OCI-M2 (cell line): ENCODE data around the gene ASTL.
A peak's percentile ranks its signal among the peaks of the same experiment; 100 is the strongest.
"Not testable (repeated sequence)": the region's sequence is repeated elsewhere in the genome, so short reads cannot be mapped to it uniquely, and the experiment has no call there.

Experiments
- DNase-seq: peaks from one replicate; lab custom pipeline; 2025; ENCODE audit not compliant: unreplicated experiment; lab: John Stamatoyannopoulos, UW

Gene ASTL

DNA sequence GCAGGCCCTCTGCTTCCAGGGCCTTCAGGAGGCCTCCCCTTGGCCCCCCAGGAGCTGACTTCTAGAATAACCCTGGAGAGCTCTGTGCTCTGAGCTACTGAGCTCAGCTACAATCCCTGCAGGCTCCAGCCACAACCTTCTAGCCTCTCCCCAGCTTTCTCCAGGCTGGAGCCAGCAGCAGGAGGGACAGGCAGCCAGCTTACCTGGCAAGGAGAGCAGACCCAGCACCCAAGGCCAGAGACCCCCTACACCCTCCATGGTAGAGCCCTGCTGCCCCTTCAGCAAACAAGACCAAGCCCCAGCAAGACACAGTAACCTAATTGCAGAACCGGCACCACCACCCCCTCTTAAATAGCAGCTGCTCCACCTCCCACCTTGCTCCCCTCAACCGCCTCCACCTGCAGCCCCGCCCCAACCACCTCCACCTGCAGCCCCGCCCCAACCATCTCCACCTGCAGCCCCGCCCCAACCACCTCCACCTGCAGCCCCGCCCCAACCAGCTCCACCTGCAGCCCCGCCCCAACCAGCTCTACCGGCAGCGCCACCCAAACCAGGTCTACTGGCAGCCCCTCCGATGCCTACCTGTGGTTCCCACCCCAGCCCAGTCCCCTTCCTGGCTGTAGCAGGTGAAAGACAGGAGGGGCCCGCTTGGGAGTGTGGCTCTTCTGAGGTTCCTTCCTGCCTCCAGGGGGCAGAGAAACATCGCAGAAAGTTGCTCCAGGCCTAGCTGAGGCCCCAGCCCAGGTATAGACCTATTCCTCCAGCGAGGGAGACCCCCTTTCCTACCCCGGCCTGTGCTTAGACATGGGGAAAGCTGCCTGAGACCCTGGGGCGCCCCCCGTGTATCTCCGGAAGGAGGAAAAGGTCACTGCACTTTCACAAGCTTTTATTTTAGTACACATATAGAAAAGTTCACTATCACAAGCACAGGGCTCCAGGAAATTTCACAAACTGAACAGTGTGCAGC, at the start of gene ASTL:
Gene ASTL (minus strand): TSS at position 324 of the 967 bp plus-strand sequence. CDS start 66 bp downstream, at position 258.
- DNase-seq: no peak

DNA sequence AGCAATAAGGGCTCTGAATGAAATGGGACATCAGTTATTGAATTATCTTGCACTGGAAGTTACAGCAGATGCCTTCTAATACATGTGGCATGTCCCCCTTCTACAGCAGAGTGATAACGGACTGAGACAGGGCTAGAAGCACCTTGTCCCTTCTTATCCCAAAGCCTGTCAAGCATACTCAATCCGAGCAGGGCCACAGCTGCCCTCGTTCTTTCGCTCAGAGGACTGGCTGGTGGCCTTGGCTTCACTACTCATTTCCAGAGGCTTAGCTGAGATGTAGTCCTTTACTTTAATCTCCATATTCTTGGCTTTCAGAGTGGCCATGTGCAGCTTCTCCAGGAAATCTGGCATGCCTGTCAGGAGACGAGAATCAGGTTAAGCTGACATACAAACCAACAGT, 48.3 kb upstream of the ASTL start:
- no peak for DNase-seq

DNA sequence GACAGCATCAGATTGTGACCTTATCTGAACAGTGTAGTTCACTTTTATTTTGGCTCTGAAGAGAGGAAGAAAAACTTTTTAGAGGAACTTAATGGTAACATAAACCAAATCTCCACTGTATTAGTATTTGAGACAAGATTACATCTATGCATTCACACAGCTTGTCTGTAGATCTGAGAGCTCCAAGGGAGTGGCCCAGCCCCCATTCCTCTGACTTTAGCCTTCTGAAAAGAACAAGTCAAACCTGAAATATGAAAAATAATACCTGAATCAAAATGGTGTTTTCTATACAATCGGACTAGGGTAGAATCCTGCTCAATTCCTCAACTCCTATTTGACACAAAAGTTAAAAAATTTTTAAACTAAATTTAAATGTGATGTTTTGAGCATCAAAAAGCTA, 47.2 kb upstream of the ASTL start:
- DNase-seq: no peak

DNA sequence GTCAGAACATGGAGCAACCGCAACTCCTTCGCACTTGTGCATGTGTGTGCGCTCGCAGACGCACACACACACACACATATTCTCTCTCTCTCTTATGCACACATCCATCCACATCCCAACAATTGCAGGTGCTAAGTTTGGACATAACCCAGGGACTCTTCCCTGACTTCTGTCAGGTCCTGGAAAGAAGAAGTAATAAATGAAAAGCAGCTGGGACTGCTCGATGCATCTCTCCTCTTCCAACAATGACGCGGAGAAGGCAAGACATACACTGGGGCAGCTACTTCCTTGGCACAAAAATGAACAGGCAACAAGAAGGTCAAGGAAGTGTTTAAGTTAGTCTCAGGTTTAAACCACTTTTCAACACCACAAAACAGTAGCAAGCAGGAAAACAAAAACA, 46.7 kb upstream of the ASTL start:
- no peak for DNase-seq

DNA sequence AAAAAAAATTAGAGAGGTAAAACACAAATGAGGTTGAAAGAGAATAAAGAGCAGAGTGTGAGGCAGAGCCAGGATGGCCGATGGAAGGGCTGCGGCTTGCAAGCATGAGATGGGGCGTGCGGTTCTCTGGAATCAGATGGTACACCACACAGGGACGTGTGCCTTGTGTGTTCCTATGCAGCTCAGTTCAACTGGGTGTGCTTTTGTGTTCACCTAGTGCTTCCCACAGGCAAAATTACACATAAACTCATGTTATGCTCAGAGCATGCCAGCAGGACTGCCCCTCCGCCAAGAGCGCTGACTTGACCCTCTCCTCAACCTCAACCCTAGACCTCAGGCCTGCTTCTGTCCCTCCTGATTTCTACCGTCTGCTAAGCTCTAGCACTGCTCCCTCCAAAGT, 45.9 kb upstream of the ASTL start:
- DNase-seq: no peak

DNA sequence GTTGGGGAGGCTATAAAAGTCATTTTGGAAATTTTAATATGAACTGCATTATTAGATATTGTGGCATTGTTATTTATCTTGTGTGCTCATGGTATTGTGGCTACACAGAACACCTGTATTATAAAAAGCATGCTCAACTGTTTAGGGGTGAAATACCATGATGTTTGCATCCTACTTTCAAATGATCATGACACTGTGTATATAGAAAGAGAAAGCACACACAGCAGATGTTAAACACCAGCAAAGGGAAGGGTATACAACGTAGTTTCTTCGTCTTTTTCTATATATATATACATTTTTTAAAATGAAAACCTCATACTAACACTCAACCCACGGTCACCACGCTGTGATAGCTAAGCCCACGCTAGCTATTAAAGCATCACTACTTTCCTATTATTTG, 43.2 kb upstream of the ASTL start:
- DNase-seq: no peak

DNA sequence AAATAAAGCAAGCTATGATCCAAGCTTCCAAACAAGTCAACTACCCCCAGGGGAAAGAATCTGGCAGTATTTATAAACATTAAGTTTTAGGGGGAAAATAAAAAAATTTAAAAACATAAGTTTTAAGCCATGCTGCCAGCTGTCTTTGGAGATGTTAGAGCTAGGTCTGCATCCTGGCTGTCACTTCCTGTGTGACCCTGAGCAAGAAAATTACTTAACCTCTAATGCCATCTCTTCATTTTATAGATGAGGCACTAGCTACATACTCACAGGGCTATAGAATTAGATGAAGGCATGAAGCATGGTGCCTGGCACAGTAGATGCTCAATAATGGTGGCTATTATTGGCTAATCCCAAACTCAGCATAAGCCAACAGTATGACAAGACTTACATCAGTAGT, 42.2 kb upstream of the ASTL start:
- no peak for DNase-seq

DNA sequence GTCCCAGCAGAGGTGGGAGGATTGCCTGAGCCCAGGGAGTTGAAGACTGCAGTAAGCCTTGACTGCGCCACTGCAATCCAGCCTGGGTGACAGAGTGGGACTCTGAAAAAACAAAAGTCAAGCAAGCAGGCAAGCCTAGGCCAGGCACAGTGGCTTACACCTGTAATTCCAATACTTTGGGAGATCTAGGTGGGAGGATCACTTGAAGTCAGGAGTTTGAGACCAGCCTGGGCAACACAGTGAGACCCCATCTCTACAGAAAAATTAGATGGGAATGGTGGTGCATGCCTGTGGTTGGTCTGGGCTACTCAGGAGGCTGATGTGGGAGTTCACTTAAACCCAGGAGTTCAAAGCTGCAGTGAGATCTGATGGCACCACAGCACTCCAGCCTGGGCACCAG, 41.7 kb upstream of the ASTL start:
- no peak for DNase-seq

DNA sequence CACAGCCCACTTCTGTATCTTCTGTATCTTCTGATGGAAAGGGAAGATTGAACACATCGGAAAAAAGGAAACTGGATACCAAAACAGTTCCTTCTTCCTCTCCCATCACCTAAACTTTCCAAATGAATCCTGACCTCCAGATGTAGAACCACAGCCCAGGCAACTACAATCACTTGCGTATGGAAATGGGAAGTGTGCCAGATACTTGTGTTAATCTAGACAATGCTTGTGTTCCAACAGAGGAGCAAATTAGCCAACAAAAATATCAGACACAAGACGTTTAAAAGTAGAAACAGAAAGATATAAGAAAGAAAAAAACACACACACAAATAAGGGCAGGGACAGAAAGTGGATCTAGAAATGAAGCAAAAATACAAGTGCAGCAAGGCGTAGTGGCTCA, 38.4 kb upstream of the ASTL start:
- no peak for DNase-seq

DNA sequence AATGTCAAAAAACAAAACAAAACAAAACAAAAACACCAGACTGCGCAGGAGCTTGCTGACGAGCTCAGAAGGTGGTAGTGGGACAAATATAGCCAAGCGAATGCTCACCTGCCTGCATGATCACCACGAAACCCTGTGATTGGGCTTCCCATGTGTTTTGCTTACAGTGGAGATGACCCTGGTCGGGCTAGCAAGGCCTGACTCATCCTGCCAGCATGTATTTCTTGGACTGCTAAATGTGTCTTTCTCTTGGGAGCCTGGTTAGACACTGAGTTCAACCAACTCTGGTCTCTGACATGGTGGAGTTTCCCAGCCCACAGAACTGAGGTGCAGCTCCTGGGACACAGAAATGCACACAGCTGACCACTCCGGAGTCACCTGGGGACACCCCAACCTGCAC, 37.6 kb upstream of the ASTL start:
- no peak for DNase-seq

DNA sequence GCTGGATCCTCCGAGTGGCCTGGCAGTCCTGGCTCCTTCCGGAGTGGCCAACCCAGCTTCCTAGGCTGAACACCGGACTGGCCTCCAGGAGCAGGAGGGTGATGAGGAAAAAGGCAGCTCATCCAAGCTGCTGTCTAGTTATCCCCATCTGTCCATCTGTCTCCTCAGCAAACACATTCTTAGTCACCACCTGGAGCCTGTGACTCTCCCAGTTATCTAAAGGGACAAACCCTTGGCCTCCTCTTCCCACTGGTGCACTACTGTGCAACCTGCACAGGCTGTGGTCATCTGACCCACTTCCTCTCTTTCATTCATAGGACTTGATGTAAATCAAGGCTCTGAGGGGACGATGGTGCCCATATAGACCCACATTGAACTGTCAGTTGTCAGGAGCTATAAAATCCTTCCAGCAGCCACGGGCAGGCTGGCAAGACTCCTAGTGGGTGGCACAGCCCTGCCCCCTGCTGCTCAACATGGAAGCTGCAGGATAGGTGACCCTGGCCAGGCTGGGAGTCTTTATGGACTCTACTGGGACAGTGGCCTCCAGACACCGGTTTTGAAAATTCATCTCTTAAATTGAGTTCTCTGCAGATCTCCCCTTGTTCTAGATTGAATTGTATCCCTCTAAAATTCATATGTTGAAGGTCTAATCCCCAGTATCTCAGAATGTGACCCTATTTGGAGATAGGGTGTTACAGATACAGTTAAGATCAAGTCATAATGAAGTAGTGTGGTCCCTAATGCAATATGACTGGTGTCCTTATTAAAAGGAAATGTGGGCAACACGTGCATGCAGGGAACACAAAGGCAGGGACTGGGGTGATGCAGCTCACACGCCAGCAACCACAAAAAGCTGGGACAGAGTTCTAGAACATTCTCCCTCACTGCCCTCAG, 36.2 kb upstream of the ASTL start:
- DNase-seq: peak; percentile 20

DNA sequence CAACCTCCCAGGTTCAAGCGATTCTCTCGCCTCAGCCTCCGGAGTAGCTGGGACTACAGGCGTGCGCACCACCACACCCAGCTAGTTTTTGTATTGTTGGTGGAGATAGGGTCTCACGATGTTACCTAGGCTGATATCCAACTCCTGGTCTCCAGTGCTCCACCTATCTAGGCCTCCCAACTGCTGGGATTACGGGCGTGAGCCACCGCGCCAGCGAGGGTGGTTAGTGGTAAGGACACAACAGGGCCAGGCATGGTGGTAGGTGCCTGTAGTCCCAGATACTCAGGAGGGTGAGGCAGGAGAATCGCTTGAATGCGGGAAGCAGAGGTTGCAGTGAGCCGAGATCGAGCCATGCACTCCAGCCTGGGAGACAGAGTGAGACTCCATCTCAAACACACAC, 33.5 kb upstream of the ASTL start:
- DNase-seq: no peak

DNA sequence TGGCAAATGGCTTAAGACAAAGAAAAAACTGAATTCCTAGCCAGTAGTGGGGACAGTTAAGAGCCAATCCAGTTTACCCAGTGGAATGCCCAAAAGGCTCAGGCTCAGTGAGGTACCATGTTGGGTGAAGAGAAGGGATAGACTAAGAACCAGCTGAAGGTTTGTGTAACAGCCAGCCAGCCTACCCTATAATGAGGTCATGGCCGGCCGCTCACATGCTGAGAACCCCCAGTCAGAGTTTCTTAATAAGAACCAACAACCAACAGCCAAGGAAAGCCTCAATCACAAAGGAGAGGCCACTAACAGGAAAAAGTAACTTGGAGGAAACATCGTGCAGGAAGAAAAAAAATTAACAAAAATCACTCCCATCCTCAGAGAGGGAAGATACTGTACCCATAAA, 32.3 kb upstream of the ASTL start:
- no peak for DNase-seq

DNA sequence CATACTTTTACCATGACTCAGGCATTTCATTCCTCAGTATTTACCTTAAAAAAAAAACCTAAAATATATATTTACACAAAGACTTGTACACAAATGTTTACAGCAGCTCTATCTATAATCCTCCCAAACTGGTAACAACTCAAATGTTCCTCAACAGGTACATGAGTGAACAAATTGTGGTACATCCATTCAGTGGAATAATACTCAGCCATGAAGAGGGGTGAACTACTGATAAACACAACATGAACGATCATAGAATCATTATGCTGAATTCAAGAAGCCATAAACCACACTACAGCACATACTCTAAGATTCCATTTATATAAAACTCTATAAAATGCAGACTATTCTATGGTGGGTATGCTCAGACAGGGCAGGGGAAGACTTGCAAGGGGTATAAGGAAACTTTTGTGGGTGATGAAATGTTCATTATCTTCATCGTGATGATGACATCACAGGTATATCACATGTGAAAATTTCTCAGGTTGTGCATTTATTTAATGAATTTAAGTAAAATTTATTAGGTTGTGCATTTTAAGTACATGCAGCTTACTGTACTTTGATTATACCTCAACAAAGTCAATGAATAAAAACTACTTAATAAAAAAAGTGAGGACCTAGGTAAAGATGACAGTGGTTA, 31.7 kb upstream of the ASTL start:
- no peak for DNase-seq

DNA sequence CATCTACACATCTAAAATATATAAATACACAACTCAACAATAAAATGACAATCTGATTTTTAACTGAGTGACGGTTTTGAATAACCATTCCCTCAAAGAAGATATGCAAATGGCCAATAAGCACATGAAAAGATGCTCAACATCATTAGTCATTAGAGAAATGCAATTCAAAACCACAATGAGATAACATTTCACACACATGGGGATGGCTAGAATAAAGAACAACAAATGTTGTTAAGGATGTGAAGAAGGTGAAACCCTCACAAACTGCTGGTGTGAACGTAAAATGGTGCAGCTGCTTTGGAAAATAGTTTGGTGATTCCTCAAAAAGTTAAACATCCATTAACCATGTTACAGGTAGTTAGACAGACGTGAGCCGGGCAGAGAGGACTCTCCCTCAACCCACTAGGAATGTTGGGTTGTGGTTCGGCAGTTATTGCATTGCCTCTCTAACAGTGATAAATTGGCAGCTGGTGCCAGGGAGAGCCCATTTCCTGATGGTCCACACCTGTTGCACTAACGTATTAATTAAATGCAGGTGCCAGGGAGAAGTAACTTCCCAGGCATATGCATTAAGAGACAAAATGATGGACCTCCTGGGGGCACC, 29.2 kb upstream of the ASTL start:
- no peak for DNase-seq

DNA sequence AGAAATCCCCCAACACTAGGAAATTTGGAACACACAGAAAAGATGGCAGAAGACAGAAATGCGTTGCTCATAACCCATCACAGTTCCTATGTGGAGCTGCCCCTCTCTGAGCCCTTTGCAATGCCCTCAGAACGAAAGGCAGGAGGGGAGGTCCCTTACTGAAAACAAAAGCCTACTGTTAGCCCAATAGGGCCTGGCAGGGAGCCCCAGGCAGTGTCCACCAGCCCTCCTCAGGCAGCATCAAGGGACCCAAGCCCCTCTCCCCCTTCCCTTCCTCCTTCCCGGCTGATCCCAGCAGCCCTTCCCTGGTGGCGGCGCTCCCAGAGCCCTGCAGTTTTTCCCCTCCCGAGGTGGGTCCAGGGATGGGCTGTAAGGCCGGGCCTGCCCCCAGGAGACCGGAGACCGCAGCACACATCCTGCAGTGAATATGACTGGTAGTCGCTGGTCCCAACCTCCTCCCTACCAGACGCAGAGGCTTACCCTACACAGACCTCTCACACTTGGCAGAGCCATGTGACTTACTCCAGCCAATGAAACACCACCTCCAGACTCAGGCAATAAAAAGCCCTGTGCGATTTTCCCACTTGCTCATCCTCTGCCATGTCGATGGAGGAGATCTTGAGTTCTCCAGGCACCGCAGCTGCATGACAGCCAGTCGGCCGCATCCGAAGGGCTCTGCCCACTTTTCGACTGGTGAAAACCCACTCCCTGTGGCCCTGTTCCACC, 26.3 kb upstream of the ASTL start:
- no peak for DNase-seq

DNA sequence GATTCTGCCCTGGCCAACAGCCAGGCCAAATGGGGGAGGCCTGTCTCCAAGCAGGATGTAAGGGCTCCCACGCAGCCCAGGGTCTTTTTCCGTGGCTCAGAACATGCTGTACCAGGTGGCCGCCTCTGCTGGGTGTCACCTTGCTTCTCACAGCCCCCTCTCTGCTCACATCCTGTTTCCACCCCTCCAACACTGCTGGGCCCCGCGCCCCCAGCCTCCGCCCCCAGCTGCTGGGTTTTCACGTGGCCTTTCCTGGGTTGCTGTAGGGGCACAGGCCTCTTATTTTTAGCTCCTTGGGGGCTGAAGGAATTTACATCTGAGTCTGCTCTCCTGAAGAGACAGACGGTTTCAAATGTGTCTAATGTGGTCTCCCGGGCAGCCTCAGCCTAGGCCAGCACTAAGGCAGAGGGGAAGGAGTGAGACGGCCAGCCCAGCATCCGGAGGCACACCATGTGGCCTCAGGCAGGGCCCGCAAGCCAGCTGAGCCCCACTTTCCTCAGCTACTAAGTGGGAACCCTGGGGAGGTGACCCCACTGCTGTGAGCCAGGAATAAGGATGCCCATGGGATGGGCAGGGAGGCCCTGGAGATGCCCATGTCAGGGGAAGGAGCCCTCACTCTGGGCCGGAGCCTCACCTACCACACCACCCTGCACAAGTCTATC, 25.6 kb upstream of the ASTL start:
- DNase-seq: no peak

DNA sequence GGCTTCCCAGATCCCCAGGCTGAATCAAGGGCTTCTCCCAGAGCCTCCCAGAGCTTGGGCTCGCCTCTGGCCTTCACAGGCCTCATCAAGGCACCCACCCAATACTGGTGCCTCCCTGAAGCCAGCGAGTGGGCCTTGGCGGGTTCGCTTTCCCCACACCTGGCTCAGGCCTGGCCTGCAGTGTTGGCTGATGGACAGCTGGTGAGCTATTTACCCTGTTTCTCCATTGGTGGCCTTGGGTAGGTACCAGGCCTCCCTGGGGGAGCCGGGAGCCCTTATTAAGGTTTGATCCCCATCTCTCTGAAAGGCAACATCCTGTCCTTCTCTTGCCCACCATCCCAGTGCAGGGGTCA, 25.1 kb upstream of the ASTL start:
- no peak for DNase-seq

DNA sequence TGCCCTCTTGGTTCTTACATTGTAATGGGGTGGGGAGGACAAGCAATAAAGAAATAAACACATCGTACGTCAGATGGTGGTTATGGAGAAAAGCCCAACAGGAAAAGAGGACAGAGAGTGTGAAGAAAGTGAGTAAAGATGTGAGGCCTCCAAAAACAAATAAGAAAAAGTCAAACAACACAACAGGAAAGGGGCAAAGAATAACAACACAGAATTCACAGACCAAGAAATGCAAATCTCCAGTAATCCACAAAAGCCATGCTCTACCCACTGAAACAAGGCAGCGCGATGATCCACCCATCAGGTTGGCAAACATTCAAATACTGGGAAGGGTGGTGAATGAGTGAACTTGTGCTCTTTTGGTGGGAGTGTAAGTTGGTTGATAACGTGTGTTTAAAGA, 23.6 kb upstream of the ASTL start:
- no peak for DNase-seq

DNA sequence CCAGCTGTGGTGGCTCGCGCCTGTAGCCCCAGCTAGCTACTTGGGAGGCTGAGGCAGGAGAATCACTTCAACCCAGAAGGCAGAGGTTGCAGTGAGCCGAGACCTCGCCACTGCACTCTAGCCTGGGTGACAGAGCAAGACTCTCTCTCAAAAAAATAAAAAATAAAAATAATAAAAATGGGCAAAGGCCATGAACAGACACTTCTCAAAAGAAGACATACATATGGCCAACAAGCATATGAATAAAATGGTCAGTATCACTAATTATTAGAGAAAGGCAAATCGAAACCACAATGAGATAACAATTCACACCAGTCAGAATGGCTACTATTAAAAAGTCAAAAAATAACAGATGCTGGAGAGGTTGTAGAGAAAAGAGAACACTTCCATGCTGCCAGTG, 22.1 kb upstream of the ASTL start:
- not testable (repeated sequence) for DNase-seq
